GM19455 (cell line): Measurements from ENCODE around the gene HPSE2.

ENCODE experiments used
- ATAC-seq: cut with Tn5 transposase; IDR thresholded peaks from one replicate; pipeline ENCODE4 v1.9.1; 2021; ENCODE audit not compliant: unreplicated experiment

Gene HPSE2

GRCh38 chr10:98469001-98469931, 766.4 kb downstream of the HPSE2 start:
- no peak for ATAC-seq

DNA sequence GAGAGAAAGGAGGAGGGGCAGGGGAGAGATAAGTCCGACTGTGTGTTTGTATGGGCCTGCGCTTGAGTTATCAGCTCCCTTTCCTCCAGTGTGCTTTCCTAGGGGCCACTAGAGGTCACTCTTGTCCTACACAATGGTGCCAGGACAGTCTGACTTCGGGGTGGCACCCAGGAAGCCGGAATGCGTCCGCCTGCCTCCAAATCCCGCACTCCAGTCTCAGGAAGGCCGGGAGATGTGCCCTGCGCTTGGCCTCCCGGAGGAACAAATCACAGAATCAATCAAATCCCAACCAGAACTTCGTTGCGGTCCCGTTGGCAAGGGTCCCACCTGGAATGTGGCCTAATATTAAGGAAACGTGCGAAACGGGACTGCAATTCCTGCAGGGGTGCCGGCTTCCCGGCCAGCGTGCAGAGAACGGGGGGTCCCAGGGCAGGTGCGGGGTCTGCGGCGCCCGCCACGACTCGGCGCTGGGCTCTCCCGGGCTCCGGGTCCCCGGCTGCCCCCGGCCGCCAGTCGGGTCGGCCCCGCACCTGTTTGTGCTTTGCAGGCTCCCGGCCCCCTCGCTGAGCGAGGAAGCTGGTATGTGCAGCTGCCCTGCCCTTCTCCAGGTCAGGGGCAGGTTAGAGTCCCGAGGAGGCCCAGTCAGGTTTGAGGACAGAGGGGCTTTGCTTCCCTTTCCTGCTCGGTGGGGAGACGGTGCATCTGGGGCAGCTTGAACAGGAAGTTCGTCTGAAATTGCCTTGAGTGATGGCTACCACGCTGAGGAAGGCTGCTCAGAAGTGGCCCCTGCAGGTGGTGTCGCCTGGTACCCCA, 767.9 kb downstream of the HPSE2 start:
- peak; percentile 95 for ATAC-seq

DNA sequence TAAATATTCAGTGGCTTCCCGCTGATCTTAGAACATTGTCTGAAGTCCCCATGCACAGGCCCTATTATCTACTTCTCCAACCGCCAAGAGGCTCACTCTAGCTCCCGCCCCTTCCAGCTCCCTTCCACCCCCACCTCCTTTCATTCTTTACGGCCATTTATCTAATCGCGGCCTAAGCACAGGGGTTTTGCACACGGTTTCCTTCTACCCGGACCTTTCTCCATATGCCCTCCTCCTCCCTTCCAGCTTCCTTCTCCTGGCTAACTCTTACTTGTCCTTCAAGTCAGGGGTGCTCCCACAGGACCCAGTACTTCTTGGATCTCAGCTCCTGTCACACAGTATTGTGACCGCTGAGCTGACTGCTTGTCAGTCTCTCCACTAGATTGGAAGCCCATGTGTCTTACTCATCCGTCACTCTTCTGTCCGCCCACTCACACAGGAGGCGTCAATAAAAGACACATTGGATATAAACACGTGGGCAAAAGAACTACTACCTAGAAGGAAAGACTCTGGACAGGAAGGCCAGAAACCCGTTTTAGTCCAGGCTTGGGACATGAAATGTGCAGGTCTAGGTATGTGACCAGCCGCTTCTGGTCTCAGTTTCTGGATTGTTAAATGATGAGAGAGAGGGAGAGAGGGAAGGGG, 768.7 kb downstream of the HPSE2 start:
- no peak for ATAC-seq

DNA sequence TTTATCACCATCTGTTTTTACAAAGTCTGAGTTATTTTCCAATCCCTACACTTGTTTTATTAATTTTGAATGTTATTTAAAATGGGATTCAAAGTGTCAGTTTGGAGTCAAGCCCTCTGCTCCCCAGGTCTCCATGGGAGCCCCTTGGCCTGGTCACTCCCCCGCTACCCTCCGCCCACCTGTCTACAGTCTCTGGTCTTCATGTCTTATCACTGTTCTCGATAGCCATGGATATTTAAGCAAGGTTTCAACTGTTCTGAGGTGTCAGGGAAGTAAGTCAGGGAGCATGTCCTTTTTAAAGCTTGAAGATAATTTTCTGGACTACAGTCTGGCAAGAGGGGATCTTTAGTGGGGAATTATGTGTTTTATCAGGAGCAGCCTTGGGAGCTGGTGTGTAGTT, 769.8 kb downstream of the HPSE2 start:
- no peak for ATAC-seq

- ATAC-seq, result no peak
Measured at GRCh38 chr10:98463976-98464754, 771.5 kb downstream of the HPSE2 start.

DNA sequence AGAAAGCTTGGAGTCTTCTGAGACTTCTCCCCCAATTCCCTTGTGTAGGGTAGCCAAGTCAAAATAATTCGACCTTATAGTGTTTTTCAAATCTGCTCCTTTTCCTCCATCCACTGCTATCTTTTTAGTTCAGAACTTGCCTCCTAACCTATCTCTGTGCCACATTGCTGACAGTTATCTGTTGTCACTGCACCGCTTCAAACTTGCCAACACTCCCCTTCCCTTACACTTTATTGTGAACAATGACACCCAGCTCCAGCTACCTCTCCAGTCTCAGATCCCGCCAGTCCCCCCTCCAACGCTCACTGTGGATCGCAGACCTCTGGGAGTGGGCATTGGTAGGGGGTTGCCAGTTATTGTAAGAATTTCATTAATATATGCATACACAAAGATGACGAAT, 772.6 kb downstream of the HPSE2 start:
- ATAC-seq, result no peak

DNA sequence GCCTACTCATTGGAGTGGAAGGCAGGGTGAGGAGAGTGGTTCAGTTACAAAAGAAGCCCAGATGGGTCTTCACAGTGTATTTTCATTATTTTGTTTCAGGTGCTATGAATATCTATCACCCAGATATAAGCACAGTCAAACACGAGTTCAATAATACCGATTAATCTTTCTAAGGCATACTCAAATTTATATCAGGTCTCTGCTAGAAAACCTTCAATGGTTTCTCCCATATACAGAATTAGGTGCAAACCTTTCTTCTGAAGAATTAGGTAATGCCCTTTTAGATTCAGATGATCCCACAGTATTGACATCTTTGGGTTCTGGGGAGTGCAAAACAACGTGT, 774.2 kb downstream of the HPSE2 start:
- ATAC-seq, result no peak

DNA sequence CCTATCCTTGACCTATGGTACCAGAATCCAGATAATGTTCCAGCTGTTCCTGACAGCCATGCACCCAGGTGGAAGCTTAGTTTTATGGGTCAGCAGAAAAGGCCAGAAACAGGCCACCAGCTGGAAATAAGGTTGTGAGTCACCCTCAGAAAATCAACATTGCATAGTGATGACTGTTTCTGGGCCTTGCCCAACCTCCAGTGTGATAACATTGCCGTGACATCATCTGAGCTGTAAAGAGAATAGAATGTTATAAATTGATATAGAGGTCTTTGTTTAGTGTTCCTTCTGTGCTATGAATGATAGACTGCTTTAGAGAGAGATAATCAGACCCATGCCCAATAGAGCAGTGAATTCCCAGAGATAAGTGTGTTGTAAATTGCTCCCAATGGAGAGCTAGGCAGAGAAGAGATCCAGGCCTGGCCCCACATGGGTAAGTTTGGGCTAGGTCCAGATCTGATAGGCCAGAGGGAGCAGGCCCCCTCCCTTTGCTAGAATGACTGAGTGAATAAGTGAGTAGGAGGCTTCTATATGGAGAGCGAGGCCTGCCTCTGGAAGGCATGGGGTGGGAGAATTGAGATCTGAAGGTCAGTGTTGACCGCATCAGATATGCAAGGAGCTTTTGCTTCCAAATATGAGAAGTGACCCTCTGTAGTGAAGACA, 774.7 kb downstream of the HPSE2 start:
- ATAC-seq, result no peak

DNA sequence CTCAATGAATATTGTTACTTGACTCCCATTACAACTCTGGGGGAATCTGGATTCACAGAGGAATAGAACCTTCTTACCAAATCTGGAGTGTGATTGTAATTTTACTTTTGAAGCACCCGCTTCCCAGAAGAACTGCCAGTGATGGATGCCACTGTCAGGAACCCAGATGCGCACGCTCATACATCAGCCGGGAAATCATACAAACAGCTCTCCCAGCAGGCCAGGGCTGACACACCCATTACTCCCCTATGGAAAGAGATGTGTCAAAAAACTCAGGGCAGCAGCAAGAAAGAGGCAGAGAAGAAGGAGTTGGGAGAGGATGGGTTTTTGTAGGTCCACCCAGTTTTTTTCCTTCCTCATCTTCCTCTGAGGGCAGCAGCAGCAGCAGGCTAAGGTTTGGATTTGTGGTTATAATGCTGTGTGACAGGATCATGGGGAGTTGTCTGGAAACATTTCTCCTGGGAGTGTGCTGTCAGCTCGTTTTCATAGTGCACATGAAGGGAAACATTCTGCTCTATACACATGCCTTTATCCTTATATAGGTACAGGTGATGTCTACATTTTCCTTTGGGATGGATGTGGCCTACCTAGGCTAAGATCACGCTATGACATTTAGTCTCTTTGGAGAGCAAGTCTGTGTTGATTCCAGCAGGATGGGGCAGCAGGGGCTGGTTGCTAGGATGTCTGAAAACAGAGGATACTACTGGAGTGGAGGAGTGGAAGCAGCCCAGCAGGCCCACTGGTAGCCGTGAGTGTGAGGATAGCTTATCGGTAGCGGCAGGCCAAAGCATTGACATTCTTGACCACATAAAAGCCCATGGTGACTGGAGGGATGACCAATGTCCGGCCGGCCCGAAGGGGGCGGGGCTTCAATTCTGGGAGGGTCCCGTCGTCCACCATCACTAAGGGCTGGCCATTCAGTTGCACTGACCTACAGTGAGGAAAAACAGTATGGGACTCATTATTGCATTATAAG, 776.6 kb downstream of the HPSE2 start:
- no peak for ATAC-seq

DNA sequence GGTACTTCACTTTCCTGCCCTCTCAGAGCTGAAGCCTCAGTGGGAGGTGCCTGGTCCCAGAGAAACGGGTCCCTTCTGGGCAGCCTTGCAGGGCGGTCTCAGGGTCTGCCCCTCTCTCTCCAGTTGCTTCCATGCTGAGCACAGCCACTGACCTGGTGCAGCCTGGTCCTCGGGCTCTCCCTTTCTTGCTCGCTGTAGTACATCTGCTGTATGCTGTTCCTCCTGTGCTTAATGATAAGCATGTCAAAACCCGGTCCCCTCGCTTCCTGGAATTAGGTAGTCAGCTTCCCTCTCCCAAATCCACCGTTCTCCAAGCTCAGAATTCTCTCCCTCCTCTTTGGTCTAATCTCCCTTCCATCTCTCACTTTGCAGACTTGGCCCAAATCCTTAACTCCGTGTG, 777.9 kb downstream of the HPSE2 start:
- ATAC-seq, result no peak

DNA sequence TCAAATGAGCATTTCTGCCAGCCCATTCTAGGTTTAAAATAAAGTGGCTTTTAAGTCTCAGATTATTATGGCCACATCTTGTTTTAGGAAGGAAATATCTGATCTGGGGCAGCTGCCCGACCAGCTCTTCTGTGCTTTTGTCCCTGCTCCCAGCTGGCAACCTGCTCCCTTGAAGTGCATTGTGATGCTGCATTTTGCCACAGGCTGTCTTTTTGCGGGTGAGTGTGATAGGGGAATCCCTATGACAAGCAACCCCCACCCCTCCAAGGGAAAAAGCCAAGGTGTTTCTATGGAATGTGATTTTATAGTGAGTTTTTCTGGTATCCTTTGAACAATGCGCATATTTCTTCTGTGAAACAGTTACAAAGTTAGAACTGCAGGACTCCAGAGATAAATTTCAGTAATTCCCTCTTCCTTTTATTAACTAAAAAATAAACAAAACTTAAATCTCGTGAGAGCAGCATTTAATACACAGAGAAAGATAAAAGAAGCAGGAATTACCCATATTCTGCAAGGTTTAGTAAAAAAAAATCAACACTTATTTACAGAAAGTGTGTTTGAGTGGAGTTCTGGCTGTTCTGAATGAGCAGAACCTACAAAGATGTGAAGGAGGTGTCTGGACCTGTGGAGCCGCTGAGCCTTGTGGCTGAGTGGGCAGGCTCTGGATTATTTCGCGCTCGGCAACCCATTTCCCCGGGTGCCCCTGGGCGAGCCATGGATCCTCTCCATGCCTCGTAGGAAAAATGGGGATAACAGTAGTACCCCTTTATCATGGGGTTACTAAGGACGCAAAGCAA, 778.8 kb downstream of the HPSE2 start:
- ATAC-seq, result no peak

DNA sequence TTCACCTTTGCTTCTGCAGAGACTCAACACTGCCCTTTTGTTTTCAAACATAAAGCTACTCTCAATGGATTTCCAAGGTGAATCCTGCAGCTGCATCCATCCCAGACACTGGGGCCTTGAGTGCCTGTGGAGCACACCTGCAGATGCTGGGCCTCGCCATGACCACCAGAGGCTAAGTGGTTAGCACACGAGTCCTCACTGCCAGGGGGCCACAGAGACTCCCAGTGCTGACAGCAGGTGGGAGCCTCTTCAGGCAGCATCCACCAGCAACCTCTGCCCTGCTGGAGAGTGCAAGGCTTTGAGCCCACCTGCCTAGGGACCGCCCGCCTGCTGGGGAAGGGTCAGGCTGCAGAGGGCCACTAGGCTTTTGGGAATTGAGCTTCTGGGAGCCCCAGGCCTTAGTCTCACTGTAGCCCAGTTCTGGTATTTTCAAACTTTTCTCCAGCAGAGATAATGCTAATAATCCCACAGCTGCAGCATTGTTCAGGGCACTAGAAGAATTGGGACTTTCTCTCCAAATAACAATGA, 779.5 kb downstream of the HPSE2 start:
- no peak for ATAC-seq

DNA sequence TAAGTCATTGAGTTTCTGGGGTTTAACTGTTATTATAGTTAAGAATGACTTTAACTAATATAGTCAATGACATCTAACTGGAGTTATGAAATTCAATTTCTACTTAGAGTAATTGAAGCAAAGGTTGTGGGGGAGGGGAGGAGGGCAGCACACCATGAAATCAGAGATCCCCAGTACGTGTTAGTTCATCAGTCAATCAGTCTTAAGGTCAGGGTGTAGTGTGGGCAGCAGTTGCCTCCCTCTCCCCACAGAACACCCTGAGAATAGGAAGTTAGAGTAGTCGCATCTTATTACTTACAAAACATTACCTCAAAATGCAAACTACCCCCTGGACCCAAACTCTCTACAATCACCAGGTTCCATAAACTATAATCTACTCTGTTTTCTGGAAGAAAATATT, 781.9 kb downstream of the HPSE2 start:
- ATAC-seq, result no peak

- ATAC-seq, result no peak
Measured at GRCh38 chr10:98450618-98451017, 785.0 kb downstream of the HPSE2 start.

DNA sequence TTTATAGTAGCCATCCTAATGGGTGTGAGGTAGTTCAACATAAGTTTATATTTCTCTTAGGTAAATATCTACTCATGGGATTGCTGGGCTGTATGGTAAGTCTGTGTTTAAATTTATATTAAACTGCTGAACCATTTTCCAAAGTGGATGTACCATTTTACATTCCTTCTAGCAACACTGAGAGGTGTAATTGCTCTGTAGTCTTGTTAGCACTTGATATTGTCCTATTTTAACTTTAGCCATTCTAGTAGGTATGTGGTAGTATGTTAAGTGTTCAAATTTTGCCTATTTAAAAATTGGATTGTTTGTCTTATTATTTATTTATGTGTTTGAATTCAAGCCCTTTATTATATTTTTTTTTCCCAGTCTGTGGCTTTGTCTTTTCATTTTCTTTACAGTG, 786.4 kb downstream of the HPSE2 start:
- no peak for ATAC-seq

DNA sequence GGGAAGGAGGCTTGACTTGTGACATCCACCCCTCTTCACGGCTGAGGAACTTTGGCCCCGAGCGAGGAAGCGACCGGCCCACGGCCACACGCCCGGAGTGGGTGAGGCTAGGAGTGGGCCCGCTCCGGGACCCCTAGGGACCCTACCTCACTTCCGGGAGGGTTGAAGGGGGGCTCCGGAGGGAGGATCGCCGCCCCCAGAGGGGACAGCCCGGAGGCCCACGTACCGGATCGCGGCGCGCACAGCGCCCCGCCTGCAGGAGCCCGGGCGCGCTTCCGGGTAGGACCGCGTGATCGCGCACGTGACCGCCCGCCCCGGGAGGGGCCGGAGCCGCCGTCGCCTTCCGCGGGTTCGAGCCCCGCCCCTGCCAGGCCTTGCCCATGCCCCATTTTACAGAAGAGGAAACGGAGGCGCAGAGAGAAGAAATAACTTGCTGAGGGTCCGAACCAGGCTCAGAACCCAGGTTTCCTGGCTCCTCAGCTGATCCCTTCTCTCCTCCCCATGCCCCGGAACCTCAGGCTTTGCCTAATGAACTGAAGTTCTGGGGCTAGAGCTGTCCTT, 788.9 kb downstream of the HPSE2 start, which contains the start of gene HPS1:
Gene HPS1 (minus strand): TSS at position 275 of the 561 bp plus-strand sequence. CDS start 3,695 bp downstream, outside the sequence.
- peak; percentile 92 for ATAC-seq

DNA sequence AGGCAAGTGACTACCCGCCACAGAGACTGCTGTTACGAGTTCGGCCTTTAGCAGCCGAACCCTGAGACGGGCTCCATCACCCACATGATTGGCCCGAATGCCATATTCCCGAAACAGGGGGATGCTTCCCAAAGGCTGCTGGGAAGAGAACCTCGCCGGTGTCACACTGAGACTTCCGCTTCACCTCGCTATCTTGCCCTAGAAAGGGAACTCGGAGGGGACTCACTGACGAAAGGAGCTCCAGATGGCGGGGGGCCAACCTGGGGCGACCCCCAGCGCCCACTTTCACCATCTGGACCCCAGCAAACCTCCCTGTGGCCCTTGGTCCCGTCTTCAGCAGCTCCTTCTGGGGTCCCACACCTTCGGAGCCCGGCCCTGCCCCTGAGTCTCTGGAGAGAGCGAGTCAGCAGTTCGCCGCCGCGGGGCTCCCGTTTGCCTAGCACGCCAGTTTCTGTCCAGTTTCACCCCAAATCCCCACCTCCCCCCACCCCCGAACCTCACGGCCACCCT, 789.4 kb downstream of the HPSE2 start:
- ATAC-seq, result peak; percentile 42
